Glomerular visceral epithelial cell (primary cell): ENCODE data around the gene KRTAP4-16.
"Not testable (repeated sequence)": the region's sequence is repeated elsewhere in the genome, so short reads cannot be mapped to it uniquely, and the experiment has no call there.

Experiments used
- DNase-seq: peaks from one replicate; pipeline ENCODE4 v3.0.0-alpha.2; 2016; ENCODE audit errors: extremely low spot score

The KRTAP4-16 gene

GRCh38 chr17:41119696-41120690, 18.0 kb upstream of the KRTAP4-16 start:
- not testable (repeated sequence) for DNase-seq

- DNase-seq, result no peak
These were observed 16.7 kb upstream of the KRTAP4-16 start for GRCh38 chr17:41118721-41119120.

GRCh38 chr17:41117846-41118386, 15.9 kb upstream of the KRTAP4-16 start, which contains the start of gene KRTAP4-11:
Gene KRTAP4-11 (minus strand): TSS chr17:41118373. CDS start chr17:41118315, 58 bp downstream.
- DNase-seq, result not testable (repeated sequence)

- no peak for DNase-seq
These were observed 14.3 kb upstream of the KRTAP4-16 start for GRCh38 chr17:41116297-41116696.

GRCh38 chr17:41111151-41111885, 9.3 kb upstream of the KRTAP4-16 start:
- DNase-seq, result no peak

GRCh38 chr17:41108728-41109386, 6.8 kb upstream of the KRTAP4-16 start:
- not testable (repeated sequence) for DNase-seq

- no peak for DNase-seq
These were observed 6.0 kb upstream of the KRTAP4-16 start for GRCh38 chr17:41107941-41108450.

- not testable (repeated sequence) for DNase-seq
These were observed 3.3 kb upstream of the KRTAP4-16 start, which contains the start of gene KRTAP4-9 for GRCh38 chr17:41105347-41105746. Gene KRTAP4-9 (plus strand): TSS chr17:41105389. CDS start chr17:41105389, 0 bp downstream.

- DNase-seq, result peak; percentile 45
These were observed 2.5 kb upstream of the KRTAP4-16 start for GRCh38 chr17:41104386-41105038.

GRCh38 chr17:41103896-41104295, 1.9 kb upstream of the KRTAP4-16 start:
- no peak for DNase-seq

- DNase-seq, result peak; percentile 48
These were observed 2.1 kb downstream of the KRTAP4-16 start for GRCh38 chr17:41099682-41100480.

GRCh38 chr17:41098481-41098880, 3.5 kb downstream of the KRTAP4-16 start:
- DNase-seq, result no peak

- DNase-seq, result no peak
These were observed 4.0 kb downstream of the KRTAP4-16 start, which contains the start of gene KRTAP4-8 for GRCh38 chr17:41098042-41098441. Gene KRTAP4-8 (minus strand): TSS chr17:41098142. CDS start chr17:41098084, 58 bp downstream.

- no peak for DNase-seq
These were observed 6.0 kb downstream of the KRTAP4-16 start for GRCh38 chr17:41096055-41096454.

GRCh38 chr17:41088760-41089352, 13.2 kb downstream of the KRTAP4-16 start:
- DNase-seq, result not testable (repeated sequence)

GRCh38 chr17:41084100-41084856, 17.7 kb downstream of the KRTAP4-16 start, which contains the start of gene KRTAP4-7:
Gene KRTAP4-7 (plus strand): TSS chr17:41084150. CDS start chr17:41084207, 57 bp downstream.
- not testable (repeated sequence) for DNase-seq

- DNase-seq, result not testable (repeated sequence)
These were observed 18.6 kb downstream of the KRTAP4-16 start for GRCh38 chr17:41083427-41083826.

- DNase-seq, result no peak
These were observed 19.4 kb downstream of the KRTAP4-16 start for GRCh38 chr17:41082626-41083025.
